Upper lobe of left lung (tissue), 6 donors: ENCODE data around the gene VEZT. TPM values are rescaled to one million over a fixed set of nuclear protein-coding genes. Genes with fewer than 3 reads are reported as not detected.
A peak's percentile ranks its signal among the peaks of the same experiment; 100 is the strongest.

Source experiments
- ATAC-seq, 2 donors: fragments of 200-7000 bp; cut with Tn5 transposase; one replicate each; pipeline ENCODE4 v1.9.1; 2022; ENCODE audit warnings: mild to moderate bottlenecking in 2 of 2, moderate library complexity in 2 of 2; ENCODE audit not compliant: low FRiP score in 2 of 2
- DNase-seq, 2 donors: peaks; one replicate each; pipeline ENCODE4 v3.0.0-alpha.2; 2019 to 2020
- H3K27ac ChIP-seq, 4 donors: fragments of 200-600 bp; sonication (generic); one replicate each; pipeline ENCODE4 v1.5.1; 2016 to 2019
- H3K27me3 ChIP-seq, 4 donors: fragments of 200-600 bp; sonication (generic); one replicate each; pipeline ENCODE4 v1.5.1; 2017 to 2019
- H3K36me3 ChIP-seq, 4 donors: fragments of 200-600 bp; sonication (generic); one replicate each; pipeline ENCODE4 v1.5.1; 2016 to 2019
- H3K4me1 ChIP-seq, 4 donors: fragments of 200-600 bp; sonication (generic); one replicate each; pipeline ENCODE4 v1.5.1; 2018 to 2019
- H3K4me3 ChIP-seq, 4 donors: fragments of 200-600 bp; sonication (generic); one replicate each; pipeline ENCODE4 v1.5.1; 2017 to 2019; ENCODE audit warnings: mild to moderate bottlenecking in 2 of 4, moderate library complexity in 1 of 4
- H3K9me3 ChIP-seq, 4 donors: fragments of 200-600 bp; sonication (generic); one replicate each; pipeline ENCODE4 v1.5.1; 2018 to 2019
- EP300 ChIP-seq, 4 donors: sonication (generic); formaldehyde crosslinking; IDR thresholded peaks; one replicate each; pipeline ENCODE4 v1.5.1; 2017; ENCODE audit warnings: antibody characterized with exemption in 4 of 4, control low read depth in 2 of 4
- POLR2A ChIP-seq, 4 donors: fragments of 450-650 bp; IDR thresholded peaks; one replicate each; pipeline ENCODE4 v1.5.1; 2016 to 2017; ENCODE audit warnings: antibody characterized with exemption in 4 of 4, mild to moderate bottlenecking in 2 of 4
- POLR2AphosphoS5 ChIP-seq, 2 donors: sonication (generic); formaldehyde crosslinking; IDR thresholded peaks; one replicate each; pipeline ENCODE4 v1.5.1; 2017; ENCODE audit warnings: antibody characterized with exemption in 2 of 2
- WGBS, 2 donors: methylation state at CpG; one replicate each; pipeline ENCODE4 v1.1.5; 2017 to 2018; 5-methylcytosine and 5-hydroxymethylcytosine counted together
- total RNA-seq, 6 donors: library from RNA; depleted of rRNA in 4 of 6; stranded (reverse); fragments of >200 nt in 4 of 6; gene quantifications; one replicate each; pipeline versions ENCODE4 v1.1.0 to v1.2.1, GENCODE V29; 2016 to 2021
- TF ChIP-seq, protein P1 (sequence below), 6 experiments: fragments of 450-650 bp in 4 of 6; fragments of 200-600 bp in 2 of 6; sonication (generic) in 2 of 6; IDR thresholded peaks; one replicate each; pipeline ENCODE4 v1.5.1; 2016 to 2019; ENCODE audit warnings: antibody characterized with exemption in 6 of 6
- donor health status: DM: no; HTN: no; CAD: no; lungs with moderate emphysema.
- donor health status: DM: no; HTN: yes; CAD: no; lungs with severe emphysema.

VEZT gene
- total RNA-seq, 6 donors from 2014 or later, result 29.6 to 119 (median 69.5) TPM

DNA sequence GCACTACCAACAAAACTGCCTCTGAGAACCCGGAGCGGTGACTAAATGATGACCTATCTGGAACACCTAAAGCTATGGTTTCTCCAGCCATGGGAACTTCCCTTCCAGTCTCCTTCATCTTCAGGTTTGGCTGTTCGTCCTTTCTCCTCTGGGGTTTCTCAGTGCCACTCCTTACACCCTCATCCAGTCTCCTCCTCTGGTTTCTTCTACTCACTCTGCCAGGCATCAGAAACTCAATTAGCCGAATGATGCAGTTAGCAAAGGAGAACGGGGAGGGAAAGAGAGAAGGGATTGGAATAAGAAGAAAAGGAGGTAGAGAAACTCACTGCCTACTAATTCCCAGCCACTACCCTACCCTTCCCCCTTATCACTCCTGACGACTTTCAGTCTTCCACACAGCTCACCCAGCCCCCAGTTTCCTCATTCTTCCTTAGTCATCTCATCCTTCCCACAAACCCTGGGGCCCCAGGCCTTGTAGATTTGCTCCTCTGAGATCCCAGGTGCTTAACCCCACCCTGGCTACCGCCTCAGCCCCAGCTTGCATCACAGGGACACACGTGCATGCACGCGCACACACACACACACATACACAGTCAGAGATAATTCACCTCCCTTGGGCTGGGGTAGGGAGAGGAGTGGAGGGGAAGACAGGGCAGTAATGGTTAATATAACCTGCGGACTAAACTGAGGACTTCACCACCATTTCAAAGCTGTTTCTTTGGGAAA lies 13.3 kb upstream of the VEZT start:
- H3K4me3 ChIP-seq, result no peak overlapping the region
- peak overlapping the region; percentile 14 to 82 (median 76) for H3K27ac ChIP-seq
- no peaks in the 10 kb centered on the region for H3K36me3 ChIP-seq
- ATAC-seq (peak; percentile 34 to 66), DNase-seq (peak; percentile 8 to 71)
- H3K9me3 ChIP-seq, result no peaks in the 10 kb centered on the region
- TF ChIP-seq, protein P1, sequence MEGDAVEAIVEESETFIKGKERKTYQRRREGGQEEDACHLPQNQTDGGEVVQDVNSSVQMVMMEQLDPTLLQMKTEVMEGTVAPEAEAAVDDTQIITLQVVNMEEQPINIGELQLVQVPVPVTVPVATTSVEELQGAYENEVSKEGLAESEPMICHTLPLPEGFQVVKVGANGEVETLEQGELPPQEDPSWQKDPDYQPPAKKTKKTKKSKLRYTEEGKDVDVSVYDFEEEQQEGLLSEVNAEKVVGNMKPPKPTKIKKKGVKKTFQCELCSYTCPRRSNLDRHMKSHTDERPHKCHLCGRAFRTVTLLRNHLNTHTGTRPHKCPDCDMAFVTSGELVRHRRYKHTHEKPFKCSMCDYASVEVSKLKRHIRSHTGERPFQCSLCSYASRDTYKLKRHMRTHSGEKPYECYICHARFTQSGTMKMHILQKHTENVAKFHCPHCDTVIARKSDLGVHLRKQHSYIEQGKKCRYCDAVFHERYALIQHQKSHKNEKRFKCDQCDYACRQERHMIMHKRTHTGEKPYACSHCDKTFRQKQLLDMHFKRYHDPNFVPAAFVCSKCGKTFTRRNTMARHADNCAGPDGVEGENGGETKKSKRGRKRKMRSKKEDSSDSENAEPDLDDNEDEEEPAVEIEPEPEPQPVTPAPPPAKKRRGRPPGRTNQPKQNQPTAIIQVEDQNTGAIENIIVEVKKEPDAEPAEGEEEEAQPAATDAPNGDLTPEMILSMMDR (IDR thresholded peaks at IDR 0.05), result no peak
- peak in 1 of 2 donors; percentile 36 for TF ChIP-seq POLR2AphosphoS5 (IDR thresholded peaks at IDR 0.05)
- no peak for TF ChIP-seq POLR2A (IDR thresholded peaks at IDR 0.05)
- 60 to 71% methylated on average over 11 of the region's 11 CpGs for WGBS, 2 donors
- no peaks in the 10 kb centered on the region for H3K27me3 ChIP-seq
- H3K4me1 ChIP-seq, result peaks cover 35 to 56% (median 44%) of the 10 kb centered on the region in 4 donors

DNA sequence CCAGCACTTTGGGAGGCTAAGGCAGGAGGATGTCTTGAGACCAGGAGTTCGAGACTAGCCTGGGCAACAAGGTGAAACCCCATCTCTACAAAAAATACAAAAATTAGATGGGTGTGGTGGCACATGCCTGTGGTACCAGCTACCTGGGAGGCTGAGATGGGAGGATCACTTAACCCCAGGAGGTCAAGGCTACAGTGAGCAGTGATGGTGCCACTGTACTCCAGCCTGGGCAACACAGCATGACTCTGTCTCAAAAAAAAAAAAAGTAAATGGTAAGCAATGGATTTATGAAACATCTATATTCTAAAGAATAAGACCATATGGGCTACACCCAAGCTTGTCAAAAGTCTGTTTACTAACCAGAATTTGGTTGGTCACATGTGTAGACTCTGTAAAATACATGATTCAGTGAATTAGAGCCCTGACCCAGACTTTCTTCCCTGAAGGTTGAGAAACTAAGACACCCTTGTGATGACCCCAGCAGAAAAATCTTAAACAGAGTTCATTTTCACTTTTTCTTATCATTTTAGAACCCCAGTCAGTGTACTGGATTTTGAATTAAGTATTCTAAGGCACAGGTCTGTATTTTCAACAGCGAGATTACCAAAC lies 12.5 kb upstream of the VEZT start:
- TF ChIP-seq POLR2AphosphoS5 (IDR thresholded peaks at IDR 0.05) (no peak), POLR2A (IDR thresholded peaks at IDR 0.05) (no peak), EP300 (IDR thresholded peaks at IDR 0.05) (no peak)
- TF ChIP-seq, protein P1 (IDR thresholded peaks at IDR 0.05), result no peak
- ATAC-seq, result peak in 1 of 2 donors; percentile 18
- WGBS, 2 donors, result 93 to 98% methylated on average over 2 of the region's 2 CpGs
- Histone ChIP-seq H3K27me3 (no peaks in the 10 kb centered on the region), H3K36me3 (no peaks in the 10 kb centered on the region), H3K9me3 (no peaks in the 10 kb centered on the region), H3K4me3 (no peak overlapping the region), H3K4me1 (peaks cover 35 to 56% (median 44%) of the 10 kb centered on the region in 4 donors), H3K27ac (peak overlapping the region; percentile 41 to 82 (median 76))
- DNase-seq, result no peak

DNA sequence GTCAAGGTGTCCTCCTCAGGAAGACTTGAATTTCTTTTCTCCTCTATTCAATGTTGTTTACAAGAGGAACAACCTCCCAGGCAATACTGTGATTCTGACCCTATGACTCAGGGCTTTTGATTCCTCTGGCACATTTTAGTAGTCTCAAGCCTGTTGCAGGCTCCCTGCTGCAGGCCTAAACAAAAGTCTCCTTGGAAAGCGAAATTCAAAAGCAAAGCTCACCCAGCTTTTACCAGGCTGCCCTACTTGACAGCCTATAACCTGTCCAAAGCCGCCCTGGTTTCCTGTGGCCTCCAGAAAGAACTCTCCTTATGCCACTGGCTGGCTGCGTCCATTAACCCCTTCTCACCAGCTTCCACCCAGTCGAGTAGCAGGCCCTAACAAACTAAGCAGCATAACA lies 11.9 kb upstream of the VEZT start:
- no peak for DNase-seq
- H3K27ac ChIP-seq, result peak overlapping the region; percentile 42 to 82 (median 76)
- TF ChIP-seq, protein P1 (IDR thresholded peaks at IDR 0.05), result no peak
- TF ChIP-seq POLR2A (IDR thresholded peaks at IDR 0.05) (no peak), EP300 (IDR thresholded peaks at IDR 0.05) (no peak), POLR2AphosphoS5 (IDR thresholded peaks at IDR 0.05) (no peak)
- WGBS, 2 donors, result 27 to 61% methylated on average over 4 of the region's 4 CpGs
- no peaks in the 10 kb centered on the region for H3K36me3 ChIP-seq
- no peak overlapping the region for H3K4me3 ChIP-seq
- peaks cover 35 to 50% (median 42%) of the 10 kb centered on the region in 4 donors for H3K4me1 ChIP-seq
- H3K9me3 ChIP-seq, result no peaks in the 10 kb centered on the region
- no peaks in the 10 kb centered on the region for H3K27me3 ChIP-seq
- peak; percentile 30 to 68 for ATAC-seq

DNA sequence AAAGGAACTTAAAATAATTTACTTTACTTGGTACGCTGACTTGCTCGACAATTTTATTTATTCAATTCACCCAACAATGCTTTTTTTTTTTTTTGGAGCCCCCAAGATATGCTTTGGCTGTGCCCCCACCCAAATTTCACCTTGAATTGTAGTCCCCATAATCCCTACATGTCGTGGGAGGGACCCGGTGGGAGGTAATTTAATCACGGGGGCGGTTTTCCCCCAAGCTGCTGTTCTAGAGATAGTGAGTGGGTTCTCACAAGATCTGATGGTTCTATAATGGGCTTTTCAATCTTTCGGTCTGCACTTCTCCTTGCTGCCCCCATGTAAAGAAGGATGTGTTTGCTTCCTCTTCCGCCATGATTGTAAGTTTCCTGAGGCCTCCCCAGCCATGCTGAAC lies 10.7 kb upstream of the VEZT start:
- Histone ChIP-seq H3K36me3 (no peaks in the 10 kb centered on the region), H3K4me3 (no peak overlapping the region), H3K9me3 (no peaks in the 10 kb centered on the region), H3K27me3 (no peaks in the 10 kb centered on the region), H3K27ac (peak overlapping the region in 3 of 4 donors; percentile 42 to 82 (median 79)), H3K4me1 (peaks cover 29 to 41% (median 37%) of the 10 kb centered on the region in 4 donors)
- TF ChIP-seq, protein P1 (IDR thresholded peaks at IDR 0.05), result no peak
- TF ChIP-seq POLR2AphosphoS5 (IDR thresholded peaks at IDR 0.05), result no peak
- TF ChIP-seq EP300 (IDR thresholded peaks at IDR 0.05), result no peak
- TF ChIP-seq POLR2A (IDR thresholded peaks at IDR 0.05), result no peak
- ATAC-seq (no peak), DNase-seq (no peak)
- WGBS, 2 donors, result 96 to 97% methylated on average over 8 of the region's 8 CpGs
